ENCODE results near the gene ABI3. TPM values are rescaled to one million over a fixed set of nuclear protein-coding genes. Genes with fewer than 3 reads are reported as not detected.
"Not testable (repeated sequence)": the region's sequence is repeated elsewhere in the genome, so short reads cannot be mapped to it uniquely, and the experiment has no call there.

ABI3 gene
- total and polyA plus RNA-seq, 12 donors, result 2.4 to 39.9 (median 15.1) TPM

DNA sequence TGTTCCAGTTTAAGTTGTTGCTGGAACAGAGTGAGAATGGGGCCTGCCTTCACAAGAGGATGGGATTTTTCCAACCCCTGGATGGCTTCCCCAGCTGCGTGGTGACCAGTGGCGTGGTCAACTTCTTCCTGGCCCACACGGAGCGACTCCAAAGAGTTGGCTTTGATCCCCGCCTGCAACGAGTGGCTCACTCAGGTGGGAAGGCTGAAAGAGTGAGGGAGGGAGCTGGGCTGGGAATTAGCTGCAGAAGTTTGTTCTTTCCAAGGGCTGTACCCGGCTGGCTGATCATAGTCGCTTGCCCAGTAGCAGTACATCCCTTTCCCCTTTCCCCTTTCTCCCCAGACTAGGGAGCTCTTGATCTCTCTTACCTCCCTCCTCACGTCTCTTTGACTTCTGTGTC, 41.8 kb upstream of the ABI3 start:
- no peaks in the 10 kb centered on the region for H3K36me3 ChIP-seq (replicated peaks in 1 of 2)
- H3K27ac ChIP-seq, result no peak overlapping the region
- intact Hi-C loops (cut with DNase I), result no loop called here
- H3K4me1 ChIP-seq (replicated peaks in 1 of 2), result no peaks in the 10 kb centered on the region
- DNase-seq, result no peak
- H3K9me3 ChIP-seq (replicated peaks in 1 of 3), result no peaks in the 10 kb centered on the region
- TF ChIP-seq, protein P1, sequence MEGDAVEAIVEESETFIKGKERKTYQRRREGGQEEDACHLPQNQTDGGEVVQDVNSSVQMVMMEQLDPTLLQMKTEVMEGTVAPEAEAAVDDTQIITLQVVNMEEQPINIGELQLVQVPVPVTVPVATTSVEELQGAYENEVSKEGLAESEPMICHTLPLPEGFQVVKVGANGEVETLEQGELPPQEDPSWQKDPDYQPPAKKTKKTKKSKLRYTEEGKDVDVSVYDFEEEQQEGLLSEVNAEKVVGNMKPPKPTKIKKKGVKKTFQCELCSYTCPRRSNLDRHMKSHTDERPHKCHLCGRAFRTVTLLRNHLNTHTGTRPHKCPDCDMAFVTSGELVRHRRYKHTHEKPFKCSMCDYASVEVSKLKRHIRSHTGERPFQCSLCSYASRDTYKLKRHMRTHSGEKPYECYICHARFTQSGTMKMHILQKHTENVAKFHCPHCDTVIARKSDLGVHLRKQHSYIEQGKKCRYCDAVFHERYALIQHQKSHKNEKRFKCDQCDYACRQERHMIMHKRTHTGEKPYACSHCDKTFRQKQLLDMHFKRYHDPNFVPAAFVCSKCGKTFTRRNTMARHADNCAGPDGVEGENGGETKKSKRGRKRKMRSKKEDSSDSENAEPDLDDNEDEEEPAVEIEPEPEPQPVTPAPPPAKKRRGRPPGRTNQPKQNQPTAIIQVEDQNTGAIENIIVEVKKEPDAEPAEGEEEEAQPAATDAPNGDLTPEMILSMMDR (IDR thresholded peaks at IDR 0.05), result no peak
- no peak for TF ChIP-seq POLR2A (IDR thresholded peaks at IDR 0.05)
- no peak overlapping the region for H3K4me3 ChIP-seq
- 61 to 69% (median 63%) methylated on average over 8 to 9 of the region's 9 CpGs for WGBS, 4 donors
- H3K27me3 ChIP-seq, result peaks cover 12% of the 10 kb centered on the region

DNA sequence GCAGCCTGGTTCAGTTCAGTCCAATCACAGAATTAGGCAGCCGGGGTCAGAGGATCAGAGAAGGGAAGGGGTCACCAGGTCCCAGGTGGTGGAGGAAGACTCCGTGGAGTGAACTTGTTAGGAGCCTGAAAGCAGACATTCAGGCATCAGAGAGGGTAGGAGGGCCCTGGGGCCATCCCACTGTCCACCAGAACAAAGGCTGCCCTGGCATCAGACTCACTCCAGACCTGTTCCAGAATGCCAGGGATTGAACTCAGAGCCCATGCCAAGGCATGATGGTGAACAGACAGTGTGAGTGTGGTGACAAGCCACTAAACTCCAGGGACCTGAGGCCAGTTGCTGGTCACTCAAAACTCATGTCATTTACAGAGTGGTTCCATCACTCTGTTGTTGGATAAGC, 40.3 kb upstream of the ABI3 start:
- WGBS, 4 donors, result 64 to 100% (median 81%) methylated on average over 1 to 2 of the region's 2 CpGs
- no peak for DNase-seq
- TF ChIP-seq, protein P1 (IDR thresholded peaks at IDR 0.05), result no peak
- no peak for TF ChIP-seq POLR2A (IDR thresholded peaks at IDR 0.05)
- intact Hi-C loops (cut with DNase I), result no loop called here
- Histone ChIP-seq H3K4me1 (replicated peaks in 1 of 2) (no peaks in the 10 kb centered on the region), H3K9me3 (replicated peaks in 1 of 3) (peaks cover 0 to 2% (median 0%) of the 10 kb centered on the region in 3 donors), H3K27me3 (peaks cover 12% of the 10 kb centered on the region), H3K27ac (no peak overlapping the region), H3K4me3 (no peak overlapping the region), H3K36me3 (replicated peaks in 1 of 2) (no peaks in the 10 kb centered on the region)

DNA sequence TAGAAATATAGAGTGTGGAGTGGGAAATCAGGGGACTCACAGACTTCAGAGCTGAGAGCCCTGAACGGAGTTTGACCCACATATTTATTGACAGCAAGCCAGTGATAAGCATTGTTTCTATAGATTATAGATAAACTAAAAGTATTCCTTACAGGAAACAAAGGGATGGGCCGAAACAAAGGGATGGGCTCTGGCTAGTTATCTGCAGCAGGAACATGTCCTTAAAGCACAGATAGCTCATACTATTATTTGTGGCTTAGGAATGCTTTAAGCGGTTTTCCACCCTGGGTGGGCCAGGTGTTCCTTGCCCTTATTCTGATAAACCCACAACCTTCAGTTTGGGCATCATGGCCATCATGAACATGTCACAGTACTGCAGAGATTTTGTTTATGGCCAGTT, 39.8 kb upstream of the ABI3 start:
- H3K36me3 ChIP-seq (replicated peaks in 1 of 2); H3K9me3 ChIP-seq (replicated peaks in 1 of 3); H3K4me1 ChIP-seq (replicated peaks in 1 of 2); H3K4me3 ChIP-seq; intact Hi-C loops (cut with DNase I); H3K27ac ChIP-seq; DNase-seq: not testable (repeated sequence)
- WGBS, 4 donors, result 75 to 88% (median 82%) methylated on average over 3 of the region's 3 CpGs
- peaks cover 12% of the 10 kb centered on the region for H3K27me3 ChIP-seq

- DNase-seq; intact Hi-C loops (cut with DNase I); H3K4me3 ChIP-seq; H3K27me3 ChIP-seq; H3K27ac ChIP-seq; H3K4me1 ChIP-seq (replicated peaks in 1 of 2); H3K36me3 ChIP-seq (replicated peaks in 1 of 2): not testable (repeated sequence)
- peaks cover 0 to 20% (median 0%) of the 10 kb centered on the region in 3 donors for H3K9me3 ChIP-seq (replicated peaks in 1 of 3)
- WGBS, 4 donors, result 84 to 91% (median 87%) methylated on average over 11 of the region's 11 CpGs
These were observed 34.5 kb upstream of the ABI3 start for GRCh38 chr17:49175978-49176377.

DNA sequence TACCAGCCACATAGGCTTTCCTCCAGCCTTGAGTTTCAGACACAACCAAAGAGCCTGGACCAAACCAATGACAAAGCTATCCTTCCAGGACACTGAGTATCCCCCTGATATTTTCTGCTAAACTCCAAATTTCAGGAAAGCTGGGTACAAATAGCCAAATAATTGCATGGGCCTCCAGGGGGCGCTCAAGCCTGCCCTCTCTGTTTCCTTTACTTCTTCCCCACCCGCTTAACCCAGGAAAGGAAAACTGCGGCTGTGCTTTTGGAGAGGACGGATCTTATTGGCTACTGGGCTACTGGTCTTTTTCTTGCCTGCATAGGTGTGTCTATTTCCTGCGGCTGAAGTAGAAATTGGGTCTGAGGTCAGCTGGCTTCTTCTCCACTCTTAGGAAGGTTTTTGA, 30.2 kb upstream of the ABI3 start:
- H3K4me3 ChIP-seq, result no peak overlapping the region
- 4 to 13% (median 10%) methylated on average over 5 of the region's 5 CpGs for WGBS, 4 donors
- no peaks in the 10 kb centered on the region for H3K27me3 ChIP-seq
- DNase-seq, result peak; percentile 57 to 86 (median 74)
- H3K4me1 ChIP-seq (replicated peaks in 1 of 2), result no peaks in the 10 kb centered on the region
- intact Hi-C loops (cut with DNase I), result loop anchor here (5.0 kb wide), 2 partner anchors 42 to 47 kb away; no protein-coding TSS in a partner anchor
- H3K36me3 ChIP-seq (replicated peaks in 1 of 2), result no peaks in the 10 kb centered on the region
- peaks cover 0 to 23% (median 0%) of the 10 kb centered on the region in 3 donors for H3K9me3 ChIP-seq (replicated peaks in 1 of 3)
- no peak for TF ChIP-seq POLR2A (IDR thresholded peaks at IDR 0.05)
- TF ChIP-seq, protein P1 (IDR thresholded peaks at IDR 0.05), result peak; percentile 65 to 87 (median 80)
- H3K27ac ChIP-seq, result no peak overlapping the region

Measured in adrenal gland (tissue), 12 donors.